HG03354 (cell line): ENCODE measurements around the gene TACSTD2.
"Not testable (repeated sequence)": the region's sequence is repeated elsewhere in the genome, so short reads cannot be mapped to it uniquely, and the experiment has no call there.

Experiments used
- ATAC-seq: cut with Tn5 transposase; IDR thresholded peaks from one replicate; pipeline ENCODE4 v1.9.1; 2021; ENCODE audit warnings: mild to moderate bottlenecking; ENCODE audit not compliant: unreplicated experiment, poor library complexity, severe bottlenecking

Gene TACSTD2

DNA sequence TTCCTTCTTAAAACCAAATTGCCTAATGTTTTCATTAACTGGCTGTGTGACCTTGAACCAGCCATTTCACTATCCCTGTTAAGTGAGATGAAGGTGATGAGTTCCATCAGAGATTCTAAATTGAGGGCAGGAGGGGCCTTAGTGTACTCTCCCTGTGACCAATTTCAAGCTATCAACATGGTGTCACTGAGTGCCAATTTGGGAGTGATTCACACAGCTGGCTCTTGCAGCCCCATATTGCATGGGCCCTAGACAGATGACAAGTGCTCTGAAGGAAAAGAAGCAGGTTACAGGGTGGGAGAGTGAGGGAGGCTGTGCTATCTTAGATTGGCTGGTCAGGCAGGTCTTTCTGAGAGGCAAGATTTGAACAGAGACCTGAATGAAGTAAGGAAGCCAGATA is 13.0 kb upstream of the TACSTD2 start:
- no peak for ATAC-seq

DNA sequence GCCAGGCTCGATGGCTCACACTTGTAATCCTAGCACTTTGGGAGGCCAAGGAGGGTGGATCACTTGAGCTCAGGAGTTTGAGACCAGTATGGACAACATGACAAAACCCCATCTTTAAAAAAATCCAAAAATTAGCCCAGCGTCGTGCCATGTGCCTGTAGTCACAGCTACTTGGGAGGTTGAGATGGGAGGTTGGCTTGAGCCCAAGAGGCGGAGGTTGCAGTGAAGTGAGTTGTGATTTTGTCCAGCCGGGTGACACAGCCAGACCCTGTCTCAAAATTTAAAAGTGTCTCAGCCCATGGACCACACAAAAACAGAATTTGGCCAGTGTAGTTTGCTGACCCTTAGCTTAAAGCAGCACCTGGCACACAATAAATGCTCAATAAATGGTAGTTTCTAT is 11.3 kb upstream of the TACSTD2 start:
- ATAC-seq: no peak

DNA sequence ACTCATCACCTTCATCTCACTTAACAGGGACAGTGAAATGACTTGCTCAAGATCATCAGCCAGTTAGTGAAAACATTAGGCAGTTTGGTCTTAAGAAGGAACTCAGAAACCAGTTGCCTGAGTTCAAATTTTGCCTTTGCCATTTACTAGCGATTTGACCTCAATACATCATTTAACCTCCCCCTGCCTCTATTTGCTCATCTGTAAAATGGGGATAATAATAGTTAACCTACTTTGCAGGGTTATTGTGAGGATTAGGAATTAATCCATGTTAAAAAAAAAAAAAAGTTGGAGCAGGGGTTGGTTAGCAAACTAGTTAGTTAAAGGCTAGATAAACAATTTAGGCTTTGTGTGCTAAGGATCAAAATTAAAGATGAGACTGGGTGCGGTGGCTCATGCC is 10.6 kb upstream of the TACSTD2 start:
- ATAC-seq: no peak

DNA sequence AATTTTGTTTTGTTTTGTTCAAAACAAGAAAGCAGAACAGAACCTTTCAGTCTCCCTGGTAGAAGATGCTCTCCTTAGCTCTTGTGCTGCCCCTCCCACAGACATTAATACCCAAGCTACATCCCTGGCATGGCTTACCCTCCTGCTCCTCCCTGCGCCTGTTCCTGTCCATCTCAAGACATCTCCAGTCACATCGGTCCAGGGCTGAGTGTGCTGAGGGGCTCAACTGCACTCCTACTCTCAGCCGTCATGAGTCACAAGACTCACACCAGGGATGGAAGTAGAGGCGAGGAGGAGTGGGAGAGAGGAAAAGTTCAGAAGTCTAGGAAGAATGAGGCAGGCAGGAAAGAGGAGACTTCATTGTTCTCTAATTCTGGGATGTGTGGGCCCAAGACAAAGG is 9.2 kb upstream of the TACSTD2 start:
- ATAC-seq: no peak

DNA sequence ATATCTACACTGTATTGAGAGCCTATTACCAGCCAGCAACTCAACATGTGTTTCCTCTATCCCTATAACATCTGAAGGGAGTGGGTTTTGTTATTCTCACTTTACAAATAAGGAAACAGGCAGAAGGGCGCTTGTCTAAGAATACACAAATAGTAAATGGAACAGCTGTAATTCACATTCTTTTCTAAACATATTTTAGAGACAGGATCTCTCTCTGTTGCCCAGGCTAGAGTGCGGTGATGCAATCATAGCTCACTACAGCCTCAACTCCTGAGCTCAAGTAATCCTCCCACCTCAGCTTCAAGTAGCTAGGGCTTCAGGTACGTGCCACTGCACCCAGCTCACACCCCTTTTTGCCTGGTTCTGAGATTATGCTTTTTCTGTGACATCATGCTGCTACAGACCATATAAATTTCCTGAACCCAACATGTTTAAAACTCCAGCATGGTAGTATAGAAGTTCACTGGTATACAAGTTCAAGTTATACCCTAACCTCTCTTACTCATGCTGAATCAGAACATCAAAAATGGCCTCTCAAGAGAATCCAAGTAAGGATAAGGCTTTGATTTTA is 8.6 kb upstream of the TACSTD2 start:
- ATAC-seq: no peak

DNA sequence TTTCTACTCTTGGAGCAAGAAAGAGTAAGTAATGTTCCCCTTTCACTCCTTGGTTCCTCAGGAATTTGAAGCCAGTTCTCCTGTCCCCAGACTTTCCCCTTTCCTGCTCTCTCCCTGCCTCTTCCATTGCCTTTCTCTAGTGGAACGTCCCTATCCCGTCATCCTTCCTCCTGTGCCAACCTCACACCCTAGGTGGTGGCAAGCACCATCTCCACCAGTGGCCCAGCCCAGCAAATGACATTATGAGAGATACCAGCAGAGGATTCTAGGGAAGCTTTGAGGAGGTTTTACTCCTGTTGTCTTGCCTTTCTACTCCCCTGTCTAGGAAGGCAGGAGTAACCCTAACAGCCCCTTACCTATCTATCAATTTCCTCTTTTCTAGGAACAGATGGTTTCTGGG is 8.1 kb upstream of the TACSTD2 start:
- no peak for ATAC-seq

DNA sequence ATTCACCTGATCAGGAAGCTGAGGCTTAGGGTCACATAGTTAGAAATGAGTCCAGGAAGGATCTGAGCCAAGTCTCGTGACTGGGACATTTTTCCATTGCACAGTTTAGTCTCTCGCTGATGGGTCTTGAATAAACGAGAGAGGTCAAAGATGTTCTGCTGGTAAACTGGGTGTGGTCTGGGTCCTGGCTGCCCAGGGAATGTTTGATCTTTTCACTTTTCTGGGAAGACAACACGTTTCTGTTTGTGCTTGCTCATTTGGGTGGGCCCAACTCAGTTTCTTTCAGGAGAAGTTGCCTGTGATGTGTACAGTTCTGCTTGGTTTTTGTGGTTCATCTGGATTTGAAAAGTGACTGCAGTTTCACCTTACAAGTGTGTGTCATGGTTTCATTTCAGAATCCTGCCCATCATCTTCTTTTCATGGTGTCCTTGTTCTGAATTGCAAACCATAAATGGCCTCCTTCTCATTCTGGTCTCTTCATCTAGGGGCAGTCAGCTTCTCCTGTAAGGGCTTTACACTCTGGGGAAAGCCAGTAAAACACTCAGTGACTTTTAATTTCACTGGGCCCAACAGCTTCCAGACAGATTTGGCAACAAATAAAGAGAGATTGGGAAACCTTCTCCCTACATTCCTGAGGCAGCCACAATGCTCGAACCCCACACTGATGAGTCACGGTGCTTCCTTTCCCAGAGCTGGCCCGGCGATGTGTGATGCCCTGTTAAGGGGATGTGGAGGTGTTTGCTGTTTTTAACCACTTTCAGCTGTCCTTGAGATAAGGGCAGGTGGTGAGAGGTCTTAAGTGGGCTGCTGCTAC is 7.2 kb upstream of the TACSTD2 start:
- peak; percentile 72 for ATAC-seq

DNA sequence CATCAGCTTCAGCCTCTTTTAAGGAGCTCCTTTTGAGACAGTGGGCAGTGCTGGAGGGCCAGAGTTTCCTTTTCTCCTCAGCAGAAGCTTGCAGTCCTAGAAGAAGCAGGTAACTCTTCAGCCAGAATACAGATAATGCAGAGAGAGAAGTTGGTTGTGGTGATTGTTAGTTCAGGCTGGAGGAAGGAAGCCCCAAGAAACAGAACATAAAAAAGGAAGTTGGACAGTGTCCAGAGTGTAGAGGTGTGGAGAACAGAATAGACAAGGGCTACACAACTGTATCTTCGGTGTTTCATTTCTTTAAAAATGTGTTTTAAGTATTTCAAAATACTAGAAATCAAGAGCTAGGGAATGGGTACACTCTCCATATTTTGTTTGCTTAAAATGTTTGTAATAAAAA is 6.4 kb upstream of the TACSTD2 start:
- ATAC-seq: no peak

DNA sequence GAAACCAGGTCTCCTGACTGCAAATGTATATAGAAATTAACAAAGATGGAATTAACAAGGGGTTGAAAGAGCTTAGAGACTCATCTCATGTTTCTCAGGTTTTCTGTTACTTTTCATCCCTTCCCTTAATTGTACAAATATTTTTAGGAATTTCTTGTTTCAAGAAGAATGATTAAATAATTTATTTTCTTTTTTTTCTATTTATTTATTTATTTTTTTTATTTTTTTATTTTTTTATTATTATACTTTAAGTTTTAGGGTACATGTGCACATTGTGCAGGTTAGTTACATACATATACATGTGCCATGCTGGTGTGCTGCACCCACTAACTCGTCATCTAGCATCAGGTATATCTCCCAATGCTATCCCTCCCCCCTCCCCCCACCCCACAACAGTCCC is 5.1 kb upstream of the TACSTD2 start:
- ATAC-seq: not testable (repeated sequence)

DNA sequence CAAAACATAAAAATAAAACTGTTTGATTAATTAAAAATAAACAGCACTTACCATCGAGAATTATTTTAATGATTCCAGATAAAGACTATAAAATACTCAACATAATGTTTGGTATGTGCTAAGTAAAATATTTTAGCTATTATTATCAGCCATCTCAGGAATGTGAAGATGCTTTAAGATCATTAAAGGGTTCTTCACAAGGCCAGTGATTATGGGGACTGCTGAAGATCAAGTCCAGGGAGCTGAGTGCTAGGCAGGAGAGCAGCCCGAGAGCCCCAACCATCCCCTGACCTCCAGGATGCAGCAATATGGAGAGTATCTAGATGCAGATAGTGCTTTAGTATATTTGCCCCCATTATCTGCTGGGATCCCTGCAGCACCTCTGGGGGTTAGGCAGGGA is 4.6 kb upstream of the TACSTD2 start:
- no peak for ATAC-seq

DNA sequence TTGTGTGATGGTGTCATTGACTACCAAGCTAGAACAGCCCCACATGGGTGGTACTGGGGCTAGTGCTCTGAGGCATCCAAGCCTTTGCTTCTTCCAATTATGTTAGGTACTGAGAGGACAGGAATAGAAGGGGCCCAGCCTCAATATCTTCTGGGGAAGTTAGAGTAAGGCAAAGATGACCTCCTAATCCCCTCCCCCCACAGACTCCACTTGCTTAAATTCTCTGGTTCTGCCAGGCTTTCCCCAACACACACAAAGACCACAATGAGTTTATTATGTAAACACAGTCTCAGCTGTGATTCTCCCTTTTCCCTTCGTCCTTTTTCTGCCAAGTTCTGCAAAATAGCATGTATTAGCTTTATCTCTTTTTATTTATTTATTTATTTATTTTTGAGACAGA is 3.1 kb upstream of the TACSTD2 start:
- no peak for ATAC-seq

DNA sequence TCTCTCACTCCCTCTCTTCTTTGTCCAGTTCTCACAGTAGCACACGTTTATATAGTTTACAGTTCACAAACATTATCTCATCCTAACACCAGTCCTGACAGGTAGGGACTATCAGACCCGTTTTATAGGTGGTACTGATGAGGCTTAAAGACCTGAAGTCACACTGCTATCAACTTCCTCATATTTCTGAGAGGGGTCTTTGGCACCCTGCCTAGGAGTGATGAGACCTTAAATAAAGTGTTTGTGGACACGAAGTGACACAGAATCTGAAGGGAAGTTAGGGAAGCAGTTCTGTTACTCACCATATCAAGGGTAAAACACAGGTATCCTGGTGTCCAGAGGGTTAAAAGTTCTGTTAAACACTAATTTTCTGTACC is 590 bp upstream of the TACSTD2 start:
- ATAC-seq: no peak

DNA sequence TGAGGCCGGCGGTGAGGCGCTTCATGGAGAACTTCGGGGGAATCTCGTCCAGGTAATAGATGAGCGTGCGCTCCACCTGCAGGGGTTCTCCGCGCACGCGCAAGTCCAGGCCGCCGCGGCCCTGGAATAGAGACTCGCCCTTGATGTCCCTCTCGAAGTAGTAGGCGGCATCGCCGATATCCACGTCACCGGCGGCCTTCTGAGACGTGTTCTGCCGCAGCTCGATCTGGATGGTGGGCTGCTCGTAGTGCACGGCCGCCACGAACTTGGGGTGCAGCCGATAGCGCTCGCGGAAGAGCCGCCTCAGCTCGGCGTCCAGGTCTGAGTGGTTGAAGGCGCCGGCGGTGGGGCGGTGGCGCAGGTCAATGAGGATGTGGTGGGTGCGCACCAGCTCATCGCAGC is 726 bp downstream of the TACSTD2 start:
- no peak for ATAC-seq

DNA sequence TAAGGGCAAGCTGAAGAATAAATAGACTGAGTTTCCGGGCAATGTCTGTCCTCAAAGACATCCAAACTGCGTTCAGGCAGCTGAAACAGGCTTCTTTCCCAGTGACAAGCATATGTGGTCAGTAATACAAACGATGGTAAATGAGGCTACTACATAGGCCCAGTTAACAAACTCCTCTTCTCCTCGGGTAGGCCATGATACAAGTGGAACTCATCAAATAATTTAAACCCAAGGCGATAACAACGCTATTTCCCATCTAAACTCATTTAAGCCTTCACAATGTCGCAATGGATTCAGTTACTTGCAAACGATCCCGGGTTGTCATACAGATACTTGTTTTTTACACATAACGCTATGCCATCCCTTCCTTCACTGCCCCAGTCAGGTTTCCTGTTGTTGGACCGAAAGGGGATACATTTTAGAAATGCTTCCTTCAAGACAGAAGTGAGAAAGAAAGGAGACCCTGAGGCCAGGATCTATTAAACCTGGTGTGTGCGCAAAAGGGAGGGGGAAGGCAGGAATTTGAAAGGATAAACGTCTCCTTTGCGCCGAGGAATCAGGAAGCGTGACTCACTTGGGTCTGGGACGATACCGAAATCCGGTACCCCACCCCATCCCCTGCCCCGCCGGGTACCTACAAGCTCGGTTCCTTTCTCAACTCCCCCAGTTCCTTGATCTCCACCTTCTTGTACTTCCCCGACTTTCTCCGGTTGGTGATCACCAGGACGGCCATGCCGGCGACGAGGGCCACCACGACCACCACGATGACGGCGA is 1.3 kb downstream of the TACSTD2 start:
- ATAC-seq: no peak

DNA sequence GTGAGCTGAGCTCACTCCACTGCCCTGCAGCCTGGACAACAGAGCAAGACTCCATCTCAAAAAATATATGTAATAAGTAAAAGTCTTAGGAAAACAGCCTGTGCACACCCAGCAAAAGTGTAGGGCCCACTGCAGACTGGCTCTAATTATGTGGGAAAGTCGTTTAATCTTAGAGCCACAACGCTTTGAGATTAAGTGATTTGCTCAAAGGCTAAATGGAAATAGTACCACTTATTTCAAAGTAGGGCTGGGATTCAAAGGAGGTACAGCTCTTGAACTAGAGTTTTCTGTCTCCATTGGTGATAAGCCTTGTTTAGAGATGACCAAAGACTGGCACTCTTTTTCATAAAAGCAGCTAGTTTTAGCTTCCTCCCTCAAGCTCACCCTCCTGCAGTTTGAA is 2.2 kb downstream of the TACSTD2 start:
- ATAC-seq: no peak

DNA sequence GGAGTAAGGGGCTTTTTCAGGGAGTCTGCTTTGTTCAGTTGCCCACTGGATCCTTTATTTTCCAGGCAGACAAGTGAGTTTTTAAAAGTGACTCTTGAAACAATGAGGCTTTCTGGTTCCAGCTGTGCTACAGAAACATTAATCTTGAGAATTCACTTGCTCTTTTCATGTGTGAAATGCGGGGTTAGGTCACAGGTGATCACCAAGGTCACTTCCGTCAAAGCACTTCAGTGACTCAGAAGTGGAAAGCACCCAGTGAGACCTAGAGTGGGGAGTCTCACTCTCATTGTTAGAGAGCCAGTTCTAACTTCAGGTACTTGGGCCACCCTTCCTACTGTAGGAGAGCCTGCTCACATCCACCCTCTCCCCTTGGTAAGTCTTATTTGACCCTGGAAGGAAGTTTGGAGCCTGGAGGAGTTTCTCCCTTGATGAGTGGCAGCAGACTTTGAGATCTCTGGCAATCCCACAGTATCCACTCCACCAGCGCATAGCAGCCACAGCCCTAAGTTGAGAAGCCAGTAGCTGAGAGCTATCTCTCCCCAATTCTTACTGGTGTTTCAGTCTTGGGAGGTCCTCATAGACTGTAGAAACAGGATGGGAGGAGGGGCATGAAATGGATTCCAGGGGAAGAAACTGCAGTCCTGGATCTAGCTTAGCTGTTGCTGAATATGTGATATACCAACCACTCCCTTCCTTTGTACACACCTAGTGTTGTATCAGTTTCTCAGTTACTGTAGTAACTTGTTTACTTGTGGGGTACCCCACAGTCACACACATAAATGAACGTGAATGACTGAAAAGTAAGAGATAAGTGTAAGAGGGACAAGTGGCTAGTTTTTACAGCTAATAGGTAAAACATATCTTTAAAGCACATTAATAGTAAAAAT is 3.1 kb downstream of the TACSTD2 start:
- ATAC-seq: peak; percentile 95

DNA sequence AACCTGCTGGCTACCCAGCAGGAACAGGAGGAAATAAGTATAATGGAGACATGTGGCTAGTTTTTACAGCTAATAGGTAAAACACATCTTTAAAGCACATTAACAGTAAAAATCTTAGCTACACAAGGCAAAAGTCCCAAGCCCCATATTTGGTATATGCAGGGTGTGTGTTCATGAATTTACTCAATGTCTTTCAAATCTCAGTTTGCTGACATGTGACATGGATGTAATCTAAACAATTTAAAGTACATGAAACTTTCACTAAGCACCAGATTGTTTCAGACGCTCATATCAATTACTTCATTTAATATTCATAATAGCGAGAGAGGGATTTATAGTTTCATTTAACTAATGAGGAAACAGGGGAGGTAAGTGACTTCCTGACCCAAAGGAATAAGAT is 3.9 kb downstream of the TACSTD2 start:
- ATAC-seq: no peak

DNA sequence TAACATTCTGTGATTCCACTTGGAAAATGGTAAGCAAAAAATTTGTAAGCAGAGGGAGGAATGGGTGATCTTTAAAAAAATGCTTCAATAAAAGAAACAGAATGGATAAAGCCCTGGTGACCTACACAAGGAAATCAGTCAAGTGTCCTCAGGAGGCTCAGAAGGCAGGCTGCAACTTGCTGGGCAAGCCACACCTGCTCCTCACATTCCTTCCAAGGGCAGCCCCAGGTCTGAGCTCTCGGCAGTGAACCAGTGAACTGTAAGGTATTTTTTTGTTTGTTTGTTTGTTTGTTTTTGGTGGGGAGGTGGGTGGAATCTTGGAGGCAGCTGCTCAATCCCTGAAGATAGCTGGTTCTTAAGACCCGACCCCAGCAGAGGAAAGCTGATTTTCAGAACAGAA is 4.4 kb downstream of the TACSTD2 start:
- no peak for ATAC-seq

DNA sequence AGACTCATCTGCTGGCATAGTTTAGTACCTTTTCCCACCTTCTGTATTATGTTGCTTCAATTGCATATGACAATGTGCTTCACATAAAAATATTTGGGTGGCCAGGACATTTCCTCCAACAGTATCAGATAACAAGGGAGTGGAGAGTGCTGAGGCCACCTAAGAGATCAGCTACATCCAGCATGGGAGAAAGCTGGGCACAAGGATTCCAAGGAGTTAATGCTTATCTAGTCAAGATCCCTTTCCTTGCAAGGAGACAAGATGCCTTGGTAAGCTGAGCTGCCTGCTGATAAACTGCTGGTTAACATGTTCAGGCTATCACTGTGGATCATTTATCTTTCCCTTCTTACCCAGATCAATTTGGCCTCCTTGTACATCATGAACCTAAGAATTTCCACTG is 5.4 kb downstream of the TACSTD2 start:
- ATAC-seq: no peak

DNA sequence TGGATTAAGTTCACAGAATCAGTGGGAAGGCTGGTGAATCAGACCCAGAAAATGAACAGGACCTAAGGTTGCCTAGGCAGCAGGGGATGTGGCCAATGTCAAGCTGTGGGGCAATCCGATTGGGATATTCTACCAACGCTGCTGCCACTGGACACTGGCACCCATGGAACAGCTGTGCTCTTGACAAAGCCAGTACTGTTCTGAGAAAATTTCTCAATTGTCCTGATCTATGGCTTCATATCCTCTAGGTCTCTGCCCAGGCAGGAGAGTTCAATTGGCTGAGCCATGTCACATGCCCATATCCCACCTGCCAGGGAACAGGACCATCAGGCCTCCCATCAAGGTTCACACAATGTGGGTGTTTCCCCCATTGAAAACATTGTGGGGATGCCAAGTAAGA is 6.2 kb downstream of the TACSTD2 start:
- ATAC-seq: no peak
